Measurements from ENCODE around the gene CAMSAP1.

CAMSAP1 gene

DNA sequence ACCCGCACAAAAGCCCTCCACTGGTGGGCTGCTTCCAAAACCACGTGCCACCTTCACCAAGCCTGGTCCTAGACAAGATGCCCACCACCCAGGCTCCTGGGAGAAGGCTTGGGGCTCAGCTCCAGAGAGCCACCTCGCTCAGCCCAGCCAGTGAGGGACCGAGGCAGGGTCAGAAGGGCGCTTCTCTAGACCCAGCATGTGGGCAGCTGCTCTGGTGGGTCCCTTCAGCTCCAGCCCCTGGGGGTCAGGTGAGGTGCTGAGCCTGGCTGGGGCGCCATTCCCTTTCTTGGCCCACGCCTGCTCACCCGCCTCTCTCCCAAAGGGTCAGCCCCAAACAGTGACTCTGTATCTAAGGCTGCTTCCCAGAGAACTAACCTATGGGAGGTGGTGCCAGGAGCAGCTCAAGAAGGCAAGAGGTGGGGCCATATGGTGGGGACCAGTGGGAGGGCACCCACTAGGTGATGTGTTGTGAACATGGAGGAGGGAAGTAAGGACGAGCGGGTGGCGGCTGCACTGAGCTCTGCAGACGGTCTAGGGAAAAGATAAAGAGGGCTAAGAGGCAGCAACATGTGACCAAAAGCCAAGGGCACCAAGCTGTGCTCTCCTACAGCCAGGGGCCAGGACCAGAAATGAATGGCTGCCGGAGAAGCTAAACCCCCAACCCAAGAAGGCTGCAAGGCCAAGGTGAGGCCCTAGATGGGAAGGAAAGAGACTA, 79.3 kb downstream of the CAMSAP1 start:
- DNase-seq = no peak

DNA sequence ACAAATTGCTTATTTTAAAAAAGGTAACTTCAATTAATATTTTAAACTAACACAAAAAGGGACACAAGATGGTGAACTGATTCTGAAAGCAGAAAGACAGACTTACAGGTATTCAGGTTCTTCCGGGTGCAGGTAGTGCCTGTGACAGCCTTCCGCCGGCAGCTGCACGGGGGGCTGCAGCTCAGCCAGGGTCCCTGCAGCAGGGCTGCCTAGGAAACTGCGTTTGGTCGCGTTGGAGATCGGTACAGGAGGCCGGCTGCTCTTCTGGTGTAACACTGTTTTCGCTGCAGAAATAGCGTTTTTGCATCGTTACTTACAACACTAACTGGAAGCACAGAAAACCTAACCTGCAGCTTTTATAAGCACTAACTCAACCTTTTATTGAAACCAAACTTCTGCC, 80.0 kb downstream of the CAMSAP1 start:
- no peak for DNase-seq

DNA sequence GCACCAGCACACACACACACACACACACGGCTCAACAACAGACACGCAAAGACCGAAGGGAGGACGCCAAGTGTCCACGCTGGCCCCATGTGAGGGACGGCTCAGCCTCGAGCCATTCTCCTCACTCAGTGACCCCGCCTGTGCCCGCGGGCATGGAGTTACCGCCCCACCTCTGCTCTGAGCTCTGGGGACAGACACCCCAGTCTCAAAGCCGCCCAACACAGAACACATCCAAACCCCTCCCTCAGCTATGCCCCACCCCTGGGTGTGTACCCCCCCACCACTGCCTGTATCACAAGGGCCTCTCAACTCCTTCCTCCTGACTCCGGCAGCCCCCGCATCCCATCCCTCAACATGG, 81.2 kb downstream of the CAMSAP1 start:
- DNase-seq = no peak

DNA sequence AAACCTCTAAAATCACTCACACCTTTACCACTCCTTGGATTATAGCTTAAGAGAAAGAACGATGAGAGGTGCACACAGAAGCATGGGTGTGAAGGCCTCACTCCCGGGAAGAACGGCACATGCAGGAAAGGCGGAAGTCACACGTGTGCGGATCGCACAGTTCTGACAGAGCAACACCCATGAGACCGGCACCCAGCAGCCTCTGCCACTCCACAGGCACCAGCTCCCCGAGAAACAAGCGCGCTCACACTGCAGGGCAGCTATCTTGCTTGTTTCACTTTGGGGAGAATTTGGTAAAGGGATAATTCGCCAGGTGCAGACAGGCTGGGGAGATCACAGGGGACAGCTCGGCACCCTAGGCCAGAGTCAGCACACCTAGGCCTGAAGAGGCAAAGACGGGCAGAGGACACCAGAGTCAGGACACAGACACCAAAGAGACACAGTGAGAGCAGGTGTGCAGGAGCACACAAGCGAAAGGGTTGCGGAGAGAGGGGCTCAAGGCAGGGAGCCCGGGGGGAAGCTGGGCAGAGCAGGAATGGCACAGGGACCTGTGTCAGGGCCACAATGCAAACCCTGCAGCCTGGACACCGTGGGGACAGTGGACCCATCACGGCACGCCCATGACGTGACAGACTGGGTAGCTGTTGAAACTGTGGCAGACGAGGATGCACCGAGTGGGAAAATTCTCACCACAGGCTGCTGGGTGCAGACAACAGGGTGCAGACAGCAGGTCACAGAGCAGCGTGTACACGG, 81.7 kb downstream of the CAMSAP1 start:
- no peak for DNase-seq

DNA sequence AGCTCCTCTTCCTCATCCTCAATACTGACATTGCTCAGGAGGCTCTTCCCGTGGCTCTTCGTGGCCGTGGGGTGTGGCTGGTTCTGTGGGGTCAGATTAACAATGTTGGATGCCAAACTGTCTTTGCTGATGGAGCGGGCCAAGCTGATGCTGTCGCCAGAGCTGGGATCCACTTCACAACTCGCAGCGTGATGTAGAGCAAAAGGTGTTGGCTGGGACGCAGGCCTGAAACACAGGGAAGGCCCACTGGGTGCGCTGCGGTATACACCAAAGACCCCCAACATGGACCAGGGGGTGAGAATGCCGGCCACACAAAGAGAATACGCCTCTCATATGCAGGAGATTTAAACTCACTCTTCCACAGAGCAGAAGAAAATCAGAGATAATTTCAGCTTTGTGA, 84.3 kb downstream of the CAMSAP1 start:
- DNase-seq = no peak

DNA sequence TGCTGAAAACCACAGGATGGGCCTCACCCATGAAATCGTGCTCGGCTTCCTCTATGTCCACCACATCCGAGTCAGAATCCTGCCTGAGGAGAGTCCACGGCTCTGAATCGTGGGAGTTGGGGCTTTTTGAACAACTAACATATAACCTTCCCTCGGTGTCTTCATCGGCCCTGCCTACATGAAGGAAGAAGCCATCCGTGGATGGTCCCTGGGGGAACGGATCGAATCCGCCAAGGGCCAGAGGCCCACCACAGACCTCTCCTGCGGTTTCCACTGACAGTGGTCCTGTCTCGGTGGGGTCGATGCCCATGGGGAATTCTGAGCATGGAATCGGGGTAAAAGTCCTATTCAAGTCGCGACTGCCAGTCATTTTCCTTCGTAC, 85.0 kb downstream of the CAMSAP1 start:
- no peak for DNase-seq

DNA sequence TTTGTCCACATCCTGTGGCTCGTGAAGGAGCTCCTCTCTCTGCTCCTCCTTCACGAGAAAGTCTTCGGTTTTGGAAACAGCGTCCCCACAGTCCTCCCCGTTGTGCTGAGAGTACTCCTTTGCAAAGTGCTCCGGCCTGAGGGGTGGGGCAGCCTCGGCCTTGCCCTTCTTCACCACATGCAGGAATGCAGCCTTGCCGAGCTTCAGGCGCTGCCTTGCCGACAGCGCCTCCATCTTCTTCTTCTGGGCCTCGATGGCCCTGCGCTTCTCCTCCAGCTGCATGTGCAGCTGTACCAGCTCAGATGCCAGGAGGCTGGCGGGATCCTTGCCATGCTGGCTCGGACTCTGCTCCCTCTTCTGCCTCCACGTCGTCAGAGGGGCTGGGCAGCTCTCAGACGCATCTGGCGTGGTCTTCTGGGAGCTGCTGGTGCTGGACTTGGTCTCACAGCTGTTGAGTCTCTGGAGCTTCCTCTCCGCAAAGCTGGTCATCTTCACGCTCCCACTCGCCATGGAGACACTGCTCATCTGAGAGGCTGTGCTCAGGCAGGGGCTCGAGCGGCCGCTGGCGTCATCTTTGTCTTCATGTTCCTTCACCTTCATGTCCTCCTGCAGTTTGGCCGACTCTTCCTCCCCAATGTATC, 85.5 kb downstream of the CAMSAP1 start:
- no peak for DNase-seq

DNA sequence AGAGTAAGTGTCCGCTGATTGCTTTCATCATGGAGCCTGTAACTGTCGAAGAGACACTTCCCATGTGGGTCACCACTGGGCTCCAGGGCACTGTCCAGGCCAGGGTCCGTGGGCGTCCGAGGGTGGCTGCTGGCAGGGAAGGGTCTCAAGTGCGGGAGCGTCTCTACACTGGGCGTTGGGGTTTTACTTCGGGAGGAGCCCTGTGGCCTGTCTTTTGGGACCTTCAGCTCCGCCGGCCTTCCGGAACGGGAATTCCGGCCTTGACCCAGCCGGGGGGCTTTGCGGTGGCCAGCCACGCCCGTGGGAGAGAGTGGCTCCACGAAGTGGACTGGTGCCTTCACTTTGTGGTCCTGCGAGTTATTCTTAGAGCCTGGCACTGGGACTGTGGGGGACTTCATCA, 86.2 kb downstream of the CAMSAP1 start:
- no peak for DNase-seq

DNA sequence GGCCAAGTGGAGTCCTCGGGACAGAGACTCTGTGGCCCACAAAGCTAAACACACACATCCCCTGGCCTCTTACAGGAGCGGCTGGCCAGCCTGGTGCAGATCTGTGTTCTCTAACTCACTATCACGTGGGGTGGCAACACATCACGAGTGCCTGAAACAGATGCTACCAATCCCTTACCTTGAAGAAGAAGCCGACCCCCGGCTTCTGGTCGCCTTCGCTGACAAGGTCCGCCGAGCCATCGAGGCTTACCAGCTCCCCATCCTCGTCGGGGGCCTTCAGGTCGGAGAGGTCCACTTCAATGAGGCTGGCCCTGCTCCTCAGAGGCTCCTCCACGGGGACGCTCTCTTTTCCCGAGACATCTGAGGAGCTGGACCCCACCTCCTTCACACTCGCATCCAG, 86.7 kb downstream of the CAMSAP1 start:
- DNase-seq = no peak

DNA sequence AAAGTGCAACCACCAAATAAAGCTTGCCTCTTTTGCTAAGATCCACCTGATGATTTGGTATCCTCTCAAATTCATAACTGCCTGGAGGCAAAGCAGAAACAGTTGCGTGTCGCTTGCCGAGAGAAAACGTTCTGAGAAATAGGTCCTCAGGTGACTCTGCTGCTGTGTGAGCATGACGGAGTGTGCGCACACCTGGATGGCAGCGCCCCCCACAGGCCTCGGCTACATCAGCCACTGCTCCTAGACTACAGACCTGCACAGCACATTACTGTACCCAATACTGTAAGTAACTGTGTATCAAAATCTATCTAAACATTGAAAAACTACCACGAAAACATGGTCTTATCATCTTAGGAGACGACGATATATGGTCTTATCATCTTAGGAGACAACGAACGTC, 87.4 kb downstream of the CAMSAP1 start:
- DNase-seq = no peak

DNA sequence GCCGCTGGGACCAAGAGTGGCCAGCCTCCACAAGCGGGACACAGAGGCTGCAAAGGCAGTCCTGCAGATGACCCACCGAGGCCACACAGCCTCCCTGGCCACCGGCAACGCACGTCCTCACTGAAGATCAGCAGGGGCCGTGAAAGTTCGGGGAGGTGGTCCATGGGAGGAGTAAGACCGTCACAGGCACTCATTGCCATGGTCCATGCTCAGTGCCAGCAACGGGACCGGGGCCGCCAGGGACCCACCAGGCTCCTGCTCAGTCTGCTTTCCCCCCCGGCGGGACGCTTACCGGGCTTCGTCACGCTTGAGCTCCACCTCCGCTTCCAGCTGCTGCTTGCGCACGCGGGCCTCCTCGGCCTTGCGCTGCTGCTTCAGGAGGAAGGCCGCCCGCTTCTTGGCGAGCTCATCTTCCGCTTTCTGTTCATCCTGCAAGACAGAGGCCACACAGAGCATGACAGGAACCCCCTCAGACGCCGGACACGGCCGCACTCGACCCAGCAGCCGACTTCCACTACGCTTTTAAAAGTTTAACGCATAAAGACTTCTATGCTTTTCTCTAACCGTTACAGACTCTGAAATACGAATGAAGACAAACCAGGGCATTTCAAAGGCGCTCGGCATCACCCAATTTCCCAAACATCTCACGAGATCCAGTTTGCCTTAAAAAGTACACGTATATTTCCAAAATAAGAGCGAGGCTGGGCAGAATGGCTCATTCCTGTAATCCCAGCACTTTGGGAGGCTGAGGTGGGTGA, 88.4 kb downstream of the CAMSAP1 start:
- no peak for DNase-seq

DNA sequence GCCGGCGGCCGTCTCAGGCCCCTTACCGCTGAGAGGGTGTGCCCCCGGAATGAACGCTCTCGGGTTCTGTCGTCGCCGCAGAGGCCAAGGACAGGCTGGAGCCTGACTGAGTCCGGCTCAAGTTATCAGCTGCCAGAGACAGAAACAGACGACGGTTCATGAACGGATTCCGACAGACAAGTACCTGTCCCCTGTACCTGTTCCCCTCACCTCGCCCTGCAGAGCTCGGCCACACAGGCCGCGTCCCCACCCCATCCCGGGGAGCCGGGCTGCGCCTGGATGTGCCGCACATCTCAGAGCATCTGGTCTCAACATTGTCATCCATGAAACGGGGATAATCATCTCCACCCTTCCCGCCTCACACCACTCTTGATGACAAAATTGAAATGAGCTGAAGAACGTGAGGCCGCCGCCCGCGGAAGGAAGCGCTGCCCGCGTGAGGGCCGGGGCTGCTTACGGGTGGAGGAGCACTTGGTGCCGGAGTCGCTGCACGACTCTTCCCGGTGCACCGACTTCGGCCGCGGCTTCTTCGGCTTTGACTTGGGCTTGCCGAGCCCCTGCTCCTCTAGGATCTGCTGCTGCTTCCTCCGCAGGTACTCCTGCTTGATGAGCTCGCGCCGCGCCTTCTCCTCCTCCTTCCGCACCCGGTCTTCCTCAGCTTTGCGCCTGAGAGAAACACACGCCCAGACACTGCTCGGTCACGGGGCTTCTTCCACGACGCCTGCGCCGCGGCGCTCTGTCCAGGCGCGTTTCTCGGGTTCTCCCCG, 89.2 kb downstream of the CAMSAP1 start:
- DNase-seq = no peak

DNA sequence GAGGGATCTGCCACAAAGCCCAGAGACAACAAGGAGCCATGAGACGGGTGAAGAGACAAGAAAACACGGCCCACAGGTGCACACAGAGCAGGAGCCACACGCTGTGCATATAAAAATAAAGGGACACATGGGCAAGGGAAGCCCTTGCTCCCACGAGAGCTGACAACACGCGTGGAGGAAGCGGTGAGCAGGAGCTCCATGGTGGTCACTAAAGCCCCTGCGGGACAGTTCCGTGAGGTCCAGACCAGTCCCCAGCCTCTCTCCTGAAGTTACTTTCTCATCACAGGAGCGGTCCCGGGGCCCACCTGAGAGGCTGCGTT, 90.7 kb downstream of the CAMSAP1 start:
- no peak for DNase-seq

DNA sequence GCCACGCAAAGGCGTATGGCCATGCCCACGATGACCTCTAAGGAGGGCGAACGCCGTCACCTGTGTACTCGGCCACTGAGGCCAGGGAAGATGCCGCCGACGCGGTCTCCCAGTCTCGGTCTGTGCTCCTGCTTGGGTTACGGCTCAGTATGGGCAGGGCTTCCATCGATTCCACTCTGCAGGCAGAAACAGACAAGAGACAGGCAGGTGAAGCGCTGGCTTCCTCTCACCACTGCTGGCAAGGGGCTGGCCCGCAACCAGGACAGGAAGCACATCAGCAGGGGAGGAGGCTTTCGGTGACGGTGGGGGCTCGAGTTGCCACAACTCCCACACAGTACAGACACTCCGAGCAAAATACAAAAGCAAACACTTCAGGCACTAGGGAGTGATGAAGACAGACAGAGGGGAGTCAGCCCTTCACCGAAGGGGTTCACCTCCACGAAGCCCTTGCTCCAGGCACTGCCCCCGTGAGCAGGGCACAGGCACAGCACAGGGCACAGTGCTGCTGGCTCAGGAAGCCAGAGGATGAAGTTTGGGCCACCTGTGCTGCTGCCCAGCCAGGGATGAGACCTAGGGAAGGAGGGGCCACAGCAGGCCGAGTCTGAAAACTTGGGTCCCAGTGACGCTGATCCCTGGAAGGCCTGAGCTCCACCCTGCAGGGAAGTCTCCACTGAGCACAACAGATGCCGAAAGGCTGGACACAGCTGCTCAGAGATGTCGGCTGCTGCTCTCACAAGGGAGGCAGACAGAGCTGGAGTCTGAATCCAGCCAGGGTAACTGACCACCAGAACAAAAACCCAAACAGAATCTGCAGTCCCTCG, 91.3 kb downstream of the CAMSAP1 start:
- DNase-seq = peak; percentile 87

DNA sequence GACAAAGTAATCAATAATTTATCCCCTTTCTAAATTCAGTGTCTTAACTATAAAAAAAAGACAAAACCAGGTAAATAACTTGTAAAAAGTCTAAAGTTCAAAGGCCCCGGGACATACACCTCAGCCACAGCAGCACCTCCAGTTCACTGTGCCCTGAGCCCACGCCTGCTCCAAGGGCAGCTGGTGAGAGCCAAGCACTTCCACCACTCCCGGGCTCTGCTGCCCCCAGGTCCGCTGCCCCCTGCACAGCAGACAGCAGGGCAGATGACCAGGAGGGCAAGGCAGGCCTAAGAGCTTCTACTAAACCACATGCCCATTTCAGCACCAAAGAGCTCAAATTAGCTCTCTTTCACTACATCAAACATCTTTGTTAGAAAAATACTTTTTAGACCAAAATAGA, 91.9 kb downstream of the CAMSAP1 start:
- DNase-seq = no peak

DNA sequence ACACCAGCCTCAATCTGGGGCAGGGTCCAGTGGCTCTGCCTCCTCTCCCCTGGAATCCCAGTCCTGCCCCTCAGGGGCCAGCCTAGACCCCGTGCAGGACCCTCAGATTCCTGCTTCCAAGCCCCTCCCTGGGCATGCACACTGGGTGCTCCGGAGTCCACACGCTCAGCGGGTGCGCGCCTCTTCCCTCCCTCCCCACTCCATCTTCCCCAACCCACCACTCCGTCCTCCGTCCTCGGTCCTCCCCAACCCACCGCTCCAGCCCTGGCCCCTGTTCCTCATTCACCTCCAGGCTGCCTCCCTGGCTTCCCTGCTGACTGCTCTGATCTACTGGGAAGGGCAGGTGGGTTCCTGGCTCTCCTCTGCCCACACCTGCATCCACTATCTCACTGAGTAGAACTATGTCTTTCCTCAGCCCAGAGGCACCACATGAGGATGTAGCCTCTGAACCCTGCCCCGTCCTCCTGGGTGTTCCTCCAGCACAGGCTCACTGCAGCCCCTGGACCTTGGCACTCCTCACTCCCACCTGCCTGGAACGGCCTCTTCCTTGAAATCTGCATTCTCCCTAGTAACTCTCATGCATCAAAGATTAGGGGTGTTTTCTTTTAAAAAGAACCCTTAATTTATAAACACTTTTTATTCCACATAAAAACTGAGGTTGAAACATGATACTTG, 92.8 kb downstream of the CAMSAP1 start:
- no peak for DNase-seq

DNA sequence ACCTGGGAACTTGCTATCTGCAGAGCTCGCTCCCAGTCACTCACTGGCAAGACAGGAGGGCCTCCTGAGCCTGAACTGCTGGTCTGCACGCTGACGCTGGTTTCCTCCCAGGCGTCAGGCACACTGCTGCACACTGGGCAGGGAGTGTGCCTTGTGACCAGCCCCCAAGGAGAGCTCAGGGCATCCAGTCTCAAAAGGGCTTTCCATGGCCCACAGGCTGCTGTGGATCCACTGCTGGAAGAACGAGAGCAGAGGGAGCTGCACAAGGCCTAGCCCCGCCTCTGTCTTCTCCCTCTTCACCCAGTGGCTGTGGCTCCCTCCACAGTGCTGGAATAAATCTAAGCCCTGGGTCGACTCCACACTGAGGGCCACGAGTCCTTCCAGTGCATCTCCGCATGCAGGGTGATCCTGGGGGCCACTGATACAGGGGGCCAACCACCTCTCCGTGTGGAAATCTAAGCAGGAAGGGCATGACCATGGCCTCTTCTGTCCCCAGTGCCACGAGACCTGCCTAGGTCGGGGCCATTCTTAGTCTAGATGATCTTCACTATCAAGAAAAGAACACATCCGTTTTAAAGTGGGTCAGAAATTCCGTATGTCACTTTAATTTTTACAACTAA, 93.6 kb downstream of the CAMSAP1 start:
- DNase-seq = no peak

DNA sequence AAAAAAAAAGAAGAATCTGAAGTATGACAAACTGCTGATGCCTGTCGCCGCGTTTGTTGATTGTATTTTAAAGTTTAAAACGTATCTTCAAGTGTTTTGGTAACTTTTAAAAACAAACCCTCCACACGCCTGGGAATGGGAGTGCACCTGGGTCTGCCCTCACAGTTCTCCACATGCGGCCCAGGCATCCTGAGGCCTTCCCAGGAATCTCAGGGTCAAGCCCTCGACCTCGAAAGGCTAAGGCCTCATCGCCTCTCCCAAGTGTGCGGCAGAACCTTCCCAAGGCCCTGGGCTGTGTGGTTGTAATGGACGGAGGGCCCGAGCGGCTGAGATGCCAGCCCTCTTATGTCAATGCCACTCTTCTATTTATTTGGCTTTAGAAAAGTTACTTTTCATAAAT, 94.4 kb downstream of the CAMSAP1 start:
- DNase-seq = no peak

DNA sequence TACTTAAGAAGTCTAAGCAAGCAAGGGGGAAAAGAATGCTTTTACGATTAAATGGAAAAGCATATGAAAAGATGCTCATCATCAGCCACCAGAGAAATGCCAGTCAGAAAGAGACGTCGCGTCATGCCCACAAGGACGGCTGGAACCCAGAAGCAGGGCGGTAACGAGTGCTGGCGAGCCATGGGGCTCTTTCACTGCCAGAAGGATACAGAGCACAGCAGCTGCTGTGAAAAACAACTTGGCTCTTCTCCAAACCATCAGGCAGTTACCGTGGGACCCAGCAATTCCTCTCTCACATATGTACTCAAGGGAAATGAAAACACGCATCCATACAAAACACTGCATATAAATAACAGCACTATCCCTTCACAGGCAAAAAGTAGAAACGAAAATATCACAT, 95.5 kb downstream of the CAMSAP1 start:
- DNase-seq = peak; percentile 9

DNA sequence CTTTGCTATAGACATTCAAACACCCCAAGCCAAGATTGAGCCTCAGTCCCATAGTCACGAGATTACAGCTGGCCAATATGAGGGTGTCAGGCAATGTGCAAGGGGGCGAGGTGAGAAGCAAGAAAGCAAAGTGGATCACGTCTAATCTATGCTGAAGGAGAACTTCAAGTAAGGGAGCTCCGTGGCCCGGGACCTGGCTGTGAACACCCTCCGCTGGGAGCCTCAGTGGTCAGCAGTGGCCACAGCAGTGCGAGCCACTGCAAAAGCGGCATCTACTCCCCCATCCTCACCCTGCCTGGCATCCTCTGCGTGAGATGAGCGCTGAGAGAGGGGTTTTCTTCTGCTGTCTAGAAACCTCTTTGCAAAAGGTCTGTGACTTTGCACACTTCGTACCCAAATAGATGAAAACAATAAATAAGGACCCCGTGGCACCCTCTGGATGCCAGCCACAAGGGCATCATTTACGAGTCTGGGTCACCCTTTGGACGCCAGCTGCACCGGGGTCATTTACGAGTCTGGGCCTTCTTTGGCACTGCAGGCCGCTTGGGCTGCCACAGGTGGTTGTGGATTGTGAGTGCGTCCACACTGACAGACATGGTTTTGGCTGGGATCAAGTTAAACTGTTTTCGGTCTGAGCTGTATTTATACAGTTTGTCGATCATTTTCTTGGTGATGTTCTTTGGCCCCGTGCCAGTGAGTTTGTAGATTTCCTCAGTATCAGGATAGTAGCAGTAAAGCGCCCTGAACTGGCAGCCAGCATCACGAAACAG, 96.4 kb downstream of the CAMSAP1 start:
- DNase-seq = no peak

Measured in NCI-H510A treated with DMSO at 0.1 percent for 48 hours (cell line).